IPS-11a (cell line): Measurements from ENCODE around the gene KITLG.
"Not testable (repeated sequence)": the region's sequence is repeated elsewhere in the genome, so short reads cannot be mapped to it uniquely, and the experiment has no call there.

Source experiments
- H3K4me3 ChIP-seq: one replicate; pipeline ENCODE4 v1.5.1; 2013; ENCODE audit warnings: low read depth, low read length, control low read depth

KITLG gene, protein sequence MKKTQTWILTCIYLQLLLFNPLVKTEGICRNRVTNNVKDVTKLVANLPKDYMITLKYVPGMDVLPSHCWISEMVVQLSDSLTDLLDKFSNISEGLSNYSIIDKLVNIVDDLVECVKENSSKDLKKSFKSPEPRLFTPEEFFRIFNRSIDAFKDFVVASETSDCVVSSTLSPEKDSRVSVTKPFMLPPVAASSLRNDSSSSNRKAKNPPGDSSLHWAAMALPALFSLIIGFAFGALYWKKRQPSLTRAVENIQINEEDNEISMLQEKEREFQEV

DNA sequence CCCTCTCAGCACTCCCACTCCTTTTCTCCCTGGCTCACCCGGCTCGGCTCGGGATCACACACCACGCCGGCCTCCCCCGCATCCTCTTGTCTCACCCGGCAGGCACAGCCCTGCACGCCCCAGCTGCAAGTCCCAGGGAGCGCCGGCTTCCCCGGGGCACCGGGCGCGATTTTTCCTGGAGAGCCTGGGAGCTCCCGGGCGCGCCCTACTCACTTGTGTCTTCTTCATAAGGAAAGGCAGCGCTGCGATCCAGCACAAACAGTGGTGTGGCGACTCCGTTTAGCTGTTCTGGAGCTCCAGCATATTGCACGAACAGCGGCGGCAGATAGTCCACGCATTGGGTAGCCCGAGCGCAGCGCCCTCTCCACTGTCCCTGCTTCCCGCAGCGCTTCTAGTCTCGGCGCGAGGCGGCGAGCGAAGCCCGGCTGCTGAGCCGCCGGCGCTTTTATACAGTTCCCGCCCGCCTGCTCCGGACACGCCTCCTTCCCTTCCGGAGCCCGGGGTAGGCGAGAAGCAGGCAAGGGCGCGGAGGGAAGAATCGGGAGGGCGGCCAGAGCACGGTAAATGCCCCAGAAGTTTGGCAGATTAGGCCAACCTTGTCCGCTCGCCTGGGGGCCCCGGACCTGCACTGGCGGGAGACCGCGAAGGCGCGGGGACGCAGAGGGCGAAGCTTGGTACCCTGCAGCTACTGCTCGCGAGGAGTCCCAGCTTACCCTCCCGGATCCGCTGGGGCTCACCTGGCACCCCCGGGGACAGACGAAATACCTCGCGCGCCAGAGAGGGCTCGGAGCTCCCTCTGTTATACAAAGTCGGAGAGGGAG, at the start of gene KITLG:
TSS of gene KITLG (minus strand) at position 421 of the 821 bp plus-strand sequence. CDS start at position 228, 193 bp downstream.
- peak within 1 kb of the TSS; percentile 78 for H3K4me3 ChIP-seq

DNA sequence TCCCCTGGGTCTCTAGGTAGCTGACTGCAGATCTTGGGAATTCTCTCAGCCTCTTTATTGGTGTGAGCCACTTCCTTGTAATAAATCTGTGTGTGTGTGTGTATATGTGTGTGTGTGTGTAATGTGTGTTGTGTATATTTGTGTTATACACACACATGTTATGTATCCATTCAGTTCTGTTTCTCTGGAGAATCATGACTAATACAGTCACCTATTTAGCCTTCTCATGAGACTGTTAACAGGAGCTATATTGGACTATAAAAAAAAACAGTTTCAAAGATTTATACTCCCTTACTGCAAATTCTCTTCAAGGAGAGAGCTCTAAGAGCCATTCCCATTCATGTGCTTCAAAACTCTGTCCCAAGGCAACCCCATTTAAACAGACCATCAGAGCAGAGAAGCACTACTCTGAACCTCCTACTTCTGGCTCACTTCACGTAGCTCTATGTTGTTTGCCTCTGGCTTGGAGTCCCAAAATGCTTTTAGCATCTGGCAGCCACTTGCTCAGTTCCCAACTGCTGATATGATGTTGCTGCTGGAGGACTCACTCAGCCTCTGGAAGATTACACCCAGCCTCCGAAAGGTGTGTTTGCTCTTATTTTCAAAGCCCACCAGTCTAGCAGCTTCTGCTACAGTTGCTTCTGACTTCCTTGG, 48.7 kb upstream of the KITLG start:
- no peak overlapping the region for H3K4me3 ChIP-seq

DNA sequence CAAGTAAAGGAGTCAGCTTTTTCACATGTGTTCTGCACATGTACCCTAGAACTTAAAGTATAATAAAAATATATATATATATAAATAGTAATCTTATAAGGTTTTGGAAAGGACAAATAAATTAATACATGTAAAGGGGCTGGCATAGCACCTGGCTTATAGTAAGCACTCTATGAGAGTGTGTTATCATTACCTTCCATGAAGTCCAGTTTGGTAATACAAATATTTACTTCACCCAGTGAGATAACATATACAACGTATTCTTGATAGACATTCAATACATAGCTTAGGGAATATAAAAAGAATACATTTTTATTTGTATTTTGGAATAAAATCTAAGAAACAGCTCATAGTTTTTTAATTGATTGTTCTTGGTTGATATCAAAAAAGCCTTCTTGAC, 47.8 kb upstream of the KITLG start:
- not testable (repeated sequence) for H3K4me3 ChIP-seq

DNA sequence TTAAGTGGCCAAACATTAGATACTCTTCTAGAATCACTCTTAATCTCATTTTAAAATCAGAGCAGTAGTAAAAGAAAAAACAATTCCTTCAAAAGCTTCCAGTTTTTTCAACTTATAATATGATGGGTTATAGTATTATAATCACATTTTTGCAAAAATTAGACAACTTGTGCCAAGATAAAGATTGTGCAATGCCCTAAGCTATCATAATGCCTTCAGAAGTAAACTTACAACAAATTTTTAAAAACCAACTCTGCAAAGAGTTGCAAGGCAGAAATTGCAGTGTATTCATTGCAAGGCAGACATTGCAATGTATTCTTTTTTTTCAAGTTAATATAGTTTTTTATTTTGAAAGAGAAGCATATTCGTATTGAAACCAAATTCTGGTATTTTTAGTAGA, 47.2 kb upstream of the KITLG start:
- H3K4me3 ChIP-seq, result no peak overlapping the region

DNA sequence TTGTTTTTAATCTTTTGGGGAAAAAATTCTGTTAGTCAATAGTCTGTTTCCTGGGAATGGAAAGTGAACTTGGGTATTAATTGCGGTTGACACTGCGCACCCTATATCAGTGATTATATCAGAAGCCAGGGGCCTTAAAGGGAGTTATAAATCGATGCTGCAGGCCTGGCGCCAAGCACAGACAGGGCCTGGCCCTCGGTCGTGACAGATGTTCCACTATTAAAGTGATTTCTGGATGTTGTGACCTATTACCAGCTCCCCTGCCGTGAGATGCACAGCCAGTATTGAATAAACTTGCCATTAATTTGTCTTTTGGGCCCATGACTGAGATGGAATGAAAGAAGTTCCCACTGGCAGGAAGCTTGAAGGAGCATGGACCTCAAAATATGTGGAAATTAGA, 45.1 kb upstream of the KITLG start:
- H3K4me3 ChIP-seq, result no peak overlapping the region

DNA sequence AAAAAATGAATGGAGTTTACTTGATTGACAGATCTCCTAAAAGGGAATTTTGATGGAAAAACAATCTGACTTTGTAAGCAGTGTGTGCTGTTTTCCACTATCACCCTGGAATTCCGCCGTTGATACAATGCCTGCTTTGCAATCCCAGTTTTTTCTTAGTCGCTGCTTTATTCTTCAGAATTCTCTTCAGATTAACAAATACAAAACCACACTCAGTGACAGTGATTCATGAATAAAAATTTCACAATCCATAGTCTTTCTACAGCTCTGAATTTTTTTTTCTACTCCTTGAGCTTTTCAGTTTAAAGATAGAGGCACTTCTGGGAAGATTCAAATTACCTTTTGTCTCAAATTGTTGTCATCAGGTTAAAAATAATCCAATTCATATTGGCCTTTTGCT, 44.6 kb upstream of the KITLG start:
- H3K4me3 ChIP-seq, result no peak overlapping the region

DNA sequence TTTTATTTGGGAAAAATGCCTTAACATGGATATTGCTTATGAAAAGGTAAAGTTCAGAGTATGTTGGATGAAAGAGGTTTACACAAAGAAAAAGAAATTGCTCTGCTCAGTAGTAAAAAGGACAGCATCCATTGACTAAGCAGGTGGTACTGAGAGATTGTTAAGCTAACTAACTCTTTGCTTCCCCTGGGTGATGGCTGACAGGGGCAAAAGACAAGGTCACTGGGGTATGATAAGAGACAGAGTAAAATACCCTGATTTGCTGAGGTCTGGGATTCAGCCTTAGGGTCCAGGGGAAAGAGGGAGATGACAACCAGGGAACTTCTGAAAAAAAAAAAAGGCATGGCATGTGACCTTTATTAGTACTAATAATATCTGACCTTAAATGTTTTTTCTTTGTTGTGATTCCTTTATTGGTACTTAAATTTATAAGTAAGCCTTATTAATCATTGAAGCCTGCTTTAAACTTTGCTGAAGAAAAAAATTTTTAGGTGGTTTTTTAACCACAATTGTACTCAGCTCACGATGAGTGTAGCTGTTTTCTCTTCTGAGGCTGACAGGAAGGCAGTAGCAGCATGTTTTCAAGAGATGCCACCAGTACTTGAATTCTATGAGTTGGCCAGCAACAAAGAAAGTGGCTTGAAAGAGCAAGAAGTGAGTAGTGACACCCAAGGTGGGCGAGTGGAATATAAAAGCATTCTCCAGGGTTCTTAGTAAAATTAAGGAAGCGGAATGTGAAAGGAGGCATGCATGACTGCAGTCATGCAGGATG, 43.7 kb upstream of the KITLG start:
- H3K4me3 ChIP-seq, result no peak overlapping the region

DNA sequence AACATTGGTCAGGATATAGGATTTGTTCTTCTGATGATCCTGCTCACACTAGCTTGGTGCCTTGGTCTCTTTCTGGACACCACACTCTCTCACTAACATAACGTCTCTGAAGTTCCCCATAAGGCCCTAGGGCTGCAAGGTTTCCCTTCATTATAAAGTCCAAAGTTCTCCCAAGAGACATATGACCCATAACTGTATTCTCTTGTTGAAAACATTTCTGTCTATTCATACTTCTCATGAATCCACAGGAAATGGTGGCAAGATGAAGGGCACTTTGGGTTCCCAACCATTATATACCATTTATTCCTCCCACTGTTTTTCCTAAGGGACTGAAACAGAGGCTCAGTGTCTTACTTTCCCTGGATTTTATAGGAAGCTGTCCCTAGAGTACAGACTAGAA, 37.1 kb upstream of the KITLG start:
- H3K4me3 ChIP-seq, result no peak overlapping the region

DNA sequence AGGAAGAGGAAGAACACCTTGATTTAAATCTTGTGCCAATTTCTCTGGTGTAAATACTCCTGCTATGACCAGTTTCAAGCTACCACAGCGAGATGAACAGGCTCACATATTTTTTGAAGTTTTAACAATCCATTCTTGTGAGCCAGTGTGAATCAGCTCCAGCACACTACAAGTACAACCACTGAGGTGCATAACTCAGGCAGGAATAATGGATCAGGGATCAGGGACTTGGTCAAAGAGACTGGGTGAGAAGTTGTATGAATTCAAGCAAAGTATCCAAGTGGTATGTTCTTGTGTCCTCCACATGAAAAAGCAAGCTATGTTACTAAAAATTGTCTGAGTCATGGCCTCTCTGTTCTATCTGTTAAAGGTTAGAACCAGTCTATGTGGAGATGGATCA, 35.2 kb upstream of the KITLG start:
- no peak overlapping the region for H3K4me3 ChIP-seq

DNA sequence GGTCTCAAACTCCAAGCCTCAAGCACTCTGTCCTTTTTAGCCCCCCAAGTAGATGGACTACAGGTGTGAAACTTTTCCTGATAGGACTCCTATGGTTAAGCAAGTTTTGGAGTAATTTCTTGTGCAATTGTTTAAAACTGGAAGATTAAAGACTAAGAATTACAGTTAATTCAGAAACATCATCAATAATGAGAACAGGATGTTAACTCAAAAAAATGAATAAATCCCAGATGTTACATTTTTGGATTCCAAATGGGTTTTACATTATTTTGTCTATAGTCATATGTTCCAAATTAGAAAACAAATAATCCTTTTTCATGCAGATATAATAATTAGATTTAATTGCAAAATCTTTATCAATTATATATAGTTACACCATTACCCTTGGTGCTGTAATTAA, 24.4 kb upstream of the KITLG start:
- H3K4me3 ChIP-seq, result no peak overlapping the region

DNA sequence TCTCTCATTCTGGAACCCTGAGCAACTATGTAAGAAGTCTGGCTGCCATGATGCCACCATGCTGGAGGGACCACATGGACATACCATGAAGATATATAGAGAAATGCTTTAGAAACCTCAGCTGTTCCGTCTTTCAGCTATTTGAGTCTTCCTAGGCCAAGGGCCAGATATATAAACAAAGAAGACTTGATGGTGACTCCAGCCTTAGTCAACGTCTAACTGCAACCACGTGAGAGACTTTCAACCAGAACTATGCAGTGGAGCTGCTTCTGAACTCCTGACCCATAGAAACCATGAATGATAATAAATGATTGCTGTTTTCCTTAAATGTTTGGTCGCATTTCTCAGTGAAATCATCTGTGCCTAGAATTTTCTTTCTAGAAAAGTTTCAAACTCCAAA, 20.0 kb upstream of the KITLG start:
- H3K4me3 ChIP-seq, result no peak overlapping the region

DNA sequence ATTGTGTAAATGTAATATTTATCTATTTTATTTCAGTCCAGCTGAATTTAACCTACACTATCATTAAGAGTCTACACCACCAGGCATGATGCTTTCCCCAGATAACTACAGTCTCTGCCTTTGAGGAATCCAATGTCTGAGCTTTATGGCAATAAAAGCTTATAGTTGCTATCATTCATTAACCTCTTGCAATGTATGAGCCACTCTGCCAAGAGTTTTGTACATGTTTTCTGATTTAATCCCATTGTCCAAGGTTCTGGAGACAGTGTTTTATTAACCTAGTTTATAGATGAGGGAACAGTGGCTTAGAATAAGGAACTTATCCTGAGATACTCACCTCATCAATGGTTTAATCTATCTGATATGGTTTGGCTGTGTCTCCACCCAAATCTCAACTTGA, 17.1 kb upstream of the KITLG start:
- H3K4me3 ChIP-seq, result no peak overlapping the region

DNA sequence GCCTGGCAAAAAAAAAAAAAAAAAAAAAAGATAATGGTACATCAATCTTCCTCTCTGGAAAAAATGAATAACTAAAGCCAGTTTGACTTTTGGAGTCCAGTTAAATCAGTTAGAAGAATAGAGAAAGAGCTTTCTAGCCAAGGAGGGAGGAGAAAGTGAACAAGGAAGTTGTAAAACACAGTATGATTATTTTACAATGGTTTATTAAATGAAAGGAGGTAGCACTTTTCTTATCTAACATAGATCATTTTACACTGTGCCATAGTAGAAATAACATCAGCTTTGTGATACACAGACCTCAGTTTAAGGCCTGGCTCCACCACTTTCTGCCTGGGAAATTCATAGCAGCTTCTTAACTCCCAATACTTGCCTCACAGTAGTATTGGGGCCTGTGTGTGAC, 15.4 kb upstream of the KITLG start:
- H3K4me3 ChIP-seq, result no peak overlapping the region

DNA sequence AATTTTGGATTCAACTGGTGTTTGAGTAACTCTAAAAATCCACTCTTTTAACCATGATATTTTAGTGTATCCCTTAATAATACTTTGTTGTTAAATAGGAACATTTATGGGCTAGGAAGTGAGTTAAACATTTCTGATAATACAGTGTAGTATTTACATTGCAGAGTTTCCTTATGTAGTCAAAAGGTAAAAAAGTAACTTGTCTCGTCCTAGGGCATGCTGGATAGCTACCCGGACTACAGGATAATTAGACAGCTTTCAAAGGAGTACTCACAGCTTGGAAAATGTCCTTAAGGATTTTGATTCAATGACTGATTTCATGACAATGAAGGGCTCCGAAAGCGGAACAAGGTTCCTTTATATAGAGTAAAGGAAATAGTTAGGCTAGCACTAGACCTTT, 14.5 kb upstream of the KITLG start:
- H3K4me3 ChIP-seq, result no peak overlapping the region

DNA sequence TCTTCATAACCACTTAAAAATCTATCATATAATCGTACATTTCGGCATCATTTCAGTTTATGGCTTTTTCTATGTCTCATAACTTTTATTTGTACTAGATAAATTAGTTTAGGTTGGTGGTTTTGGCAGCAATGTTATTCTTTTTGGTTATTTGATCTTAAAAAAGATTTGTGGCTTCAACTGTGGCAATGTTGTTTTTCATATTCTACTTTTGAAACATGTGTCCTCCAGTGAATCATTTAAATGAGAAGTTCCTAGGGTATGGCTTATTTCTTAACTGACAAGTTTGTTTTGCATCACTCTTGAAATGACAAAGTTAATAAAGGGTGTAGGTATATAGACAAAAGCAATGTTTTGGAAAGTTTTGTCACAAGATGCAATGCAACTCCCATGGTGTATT, 11.1 kb upstream of the KITLG start:
- H3K4me3 ChIP-seq, result no peak overlapping the region

DNA sequence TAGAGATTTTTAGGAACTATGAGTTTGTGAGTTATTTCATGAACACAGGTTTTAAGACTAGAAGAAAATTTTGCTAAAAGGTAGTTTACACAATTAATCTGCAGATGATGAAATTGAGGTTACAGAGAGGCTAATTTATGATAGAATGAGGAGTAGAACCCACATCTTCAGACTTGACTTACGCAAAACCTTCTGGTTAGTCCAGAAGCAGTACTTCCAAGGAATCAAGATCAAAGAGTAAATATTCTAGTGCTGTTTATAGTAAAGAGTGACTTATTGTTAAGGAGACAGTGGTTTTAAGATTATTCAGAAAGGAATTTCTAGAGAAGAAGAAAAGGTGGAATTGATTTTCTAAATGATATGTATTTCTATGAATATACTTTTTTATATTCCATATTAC, 10.6 kb upstream of the KITLG start:
- no peak overlapping the region for H3K4me3 ChIP-seq

DNA sequence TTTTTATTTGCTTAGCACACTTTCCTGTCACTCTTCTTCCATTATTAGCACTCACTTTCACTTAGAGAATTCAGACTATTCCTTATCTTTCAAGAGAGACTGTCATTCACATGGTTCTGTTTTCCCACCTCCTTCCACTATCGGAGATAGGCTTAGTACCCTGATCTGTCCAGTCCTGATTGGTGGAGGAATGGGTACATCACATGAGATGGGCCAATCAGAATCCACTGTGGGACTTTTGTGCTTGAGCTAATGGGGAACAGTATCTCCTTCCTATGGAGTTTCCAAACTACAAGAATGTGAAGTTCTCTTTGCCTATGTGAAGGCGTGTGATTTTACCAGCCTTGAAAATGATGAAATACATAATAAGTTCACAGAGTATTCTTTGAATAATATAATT, 4.8 kb upstream of the KITLG start:
- no peak overlapping the region for H3K4me3 ChIP-seq

DNA sequence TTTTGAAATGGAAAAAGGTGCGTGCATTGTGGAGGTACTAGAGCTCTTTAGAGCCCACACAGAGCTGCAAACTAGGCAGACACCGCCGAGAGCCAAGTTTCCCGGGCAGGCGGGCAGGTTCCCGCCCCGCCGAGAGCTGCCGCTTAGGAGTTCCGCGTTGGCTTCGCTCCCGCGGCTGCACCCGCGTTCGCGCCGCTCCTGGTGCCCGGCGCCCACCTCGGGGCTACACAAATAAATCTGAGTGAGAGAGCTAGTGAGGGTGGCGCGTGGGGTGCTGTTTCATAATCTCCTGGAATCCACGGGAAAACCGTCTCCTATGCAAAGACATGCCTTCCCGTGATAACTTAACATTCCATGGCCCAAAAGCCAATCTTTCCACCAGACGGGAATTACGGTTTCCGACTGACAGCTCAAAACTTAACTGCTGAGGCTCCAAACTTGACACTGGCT, 645 bp downstream of the KITLG start:
- peak overlapping the region; percentile 78 for H3K4me3 ChIP-seq

DNA sequence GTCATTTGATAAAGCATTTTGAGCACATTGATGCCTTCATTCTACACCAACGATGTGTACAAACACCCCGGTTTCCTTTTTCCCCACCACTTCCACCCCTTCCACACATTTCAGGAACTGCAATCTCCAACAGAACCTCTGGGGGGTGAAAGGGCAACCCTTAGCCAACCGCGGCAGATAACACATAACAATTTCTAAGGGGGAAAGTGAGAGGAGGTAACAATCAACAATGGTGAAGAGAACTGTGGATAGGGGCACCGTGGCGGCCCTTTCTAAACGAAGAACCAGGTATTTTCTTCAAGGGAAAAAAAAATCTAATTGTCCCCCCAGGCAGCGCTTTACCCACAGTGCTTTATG, 1.1 kb downstream of the KITLG start:
- H3K4me3 ChIP-seq, result peak overlapping the region; percentile 78

DNA sequence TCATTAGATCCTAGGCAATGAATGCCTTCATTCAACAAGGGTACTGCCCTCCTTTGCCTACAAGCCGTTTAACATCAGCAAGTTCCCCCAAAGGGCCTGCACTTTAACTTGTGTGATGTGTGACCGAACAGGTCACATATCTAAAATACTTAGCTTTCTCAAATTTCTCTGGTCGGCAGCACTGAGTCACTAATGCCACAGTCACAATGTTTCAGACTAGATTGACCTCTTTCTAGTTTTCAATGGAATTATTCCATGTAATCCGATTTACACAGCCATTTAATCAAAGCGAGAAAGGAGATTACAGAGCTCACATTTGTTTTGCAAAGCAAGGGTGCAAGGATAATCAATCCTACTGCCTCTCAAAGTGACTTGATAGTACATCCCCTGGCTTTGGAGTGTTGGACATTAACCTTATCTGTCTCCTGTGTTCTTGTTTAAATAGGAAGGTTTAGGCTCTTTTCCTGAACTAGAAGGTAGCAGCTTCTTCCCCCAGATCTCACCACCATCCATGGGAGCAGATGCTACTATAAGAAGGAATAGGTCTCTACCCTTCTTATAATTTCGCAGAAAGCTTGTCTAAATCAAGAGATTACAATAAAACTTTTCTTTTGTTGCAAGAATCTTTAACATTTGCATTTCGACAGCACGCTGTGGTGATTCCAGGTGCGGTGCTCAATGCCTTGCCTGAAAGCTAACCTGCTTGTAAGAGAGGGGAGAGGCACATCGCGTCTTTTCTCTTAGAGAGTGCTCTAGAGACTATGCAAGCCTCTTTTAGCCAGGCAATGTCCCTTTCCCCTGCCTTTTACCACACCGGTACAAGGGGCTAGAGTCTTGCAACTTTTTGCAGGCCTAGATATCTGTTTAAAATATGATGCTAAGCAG, 1.8 kb downstream of the KITLG start:
- peak overlapping the region; percentile 78 for H3K4me3 ChIP-seq
